GM06990 (cell line): ENCODE results near the gene ANO10.
A peak's percentile ranks its signal among the peaks of the same experiment; 100 is the strongest.

Source experiments
- DNase-seq: peaks from one replicate; pipeline ENCODE4 v3.0.0-alpha.2; 2011; ENCODE audit not compliant: insufficient read length; ENCODE audit errors: extremely low read depth
- H3K27me3 ChIP-seq: replicated peaks from 2 replicates; pipeline ENCODE4 v1.6.0; 2011; ENCODE audit warnings: low read length; ENCODE audit not compliant: control insufficient read depth, insufficient read depth
- H3K36me3 ChIP-seq: 2 replicates; pipeline ENCODE4 v1.5.1; 2011; ENCODE audit warnings: low read length; ENCODE audit not compliant: control insufficient read depth, insufficient read depth
- H3K4me3 ChIP-seq: replicated peaks from 2 replicates; pipeline ENCODE4 v1.5.1; 2011; ENCODE audit warnings: low read depth, mild to moderate bottlenecking, control low read depth, low read length
- CTCF ChIP-seq: IDR thresholded peaks from 2 replicates; pipeline ENCODE4 v1.5.1; 2011; ENCODE audit warnings: low read length, control low read depth, mild to moderate bottlenecking, inconsistent platforms; ENCODE audit not compliant: insufficient read depth, poor library complexity, severe bottlenecking

ANO10 gene

GRCh38 chr3:43515208-43515917 lies 106.4 kb downstream of the ANO10 start:
- TF ChIP-seq CTCF = no peak
- H3K27me3 ChIP-seq = no peaks in the 10 kb centered on the region
- no peak overlapping the region for H3K4me3 ChIP-seq
- H3K36me3 ChIP-seq = no peaks in the 10 kb centered on the region
- no peak for DNase-seq

- no peak for TF ChIP-seq CTCF
- no peaks in the 10 kb centered on the region for H3K36me3 ChIP-seq
- no peak for DNase-seq
Measured at GRCh38 chr3:43512754-43513404, 108.9 kb downstream of the ANO10 start.

GRCh38 chr3:43506644-43507043 lies 115.2 kb downstream of the ANO10 start:
- H3K4me3 ChIP-seq = no peak overlapping the region
- no peaks in the 10 kb centered on the region for H3K36me3 ChIP-seq
- TF ChIP-seq CTCF = no peak
- no peak for DNase-seq
- H3K27me3 ChIP-seq = no peaks in the 10 kb centered on the region

More at GRCh38 chr3:43512754-43513404, 108.9 kb downstream of the ANO10 start:
- H3K4me3 ChIP-seq = no peak overlapping the region
- H3K27me3 ChIP-seq = no peaks in the 10 kb centered on the region

GRCh38 chr3:43505351-43505750 lies 116.5 kb downstream of the ANO10 start:
- Histone ChIP-seq H3K4me3 (no peak overlapping the region), H3K36me3 (no peaks in the 10 kb centered on the region), H3K27me3 (no peaks in the 10 kb centered on the region)
- no peak for DNase-seq
- TF ChIP-seq CTCF = no peak

GRCh38 chr3:43503067-43503728 lies 118.6 kb downstream of the ANO10 start:
- no peak overlapping the region for H3K4me3 ChIP-seq
- no peak for DNase-seq
- no peaks in the 10 kb centered on the region for H3K36me3 ChIP-seq
- TF ChIP-seq CTCF = peak; percentile 28
- H3K27me3 ChIP-seq = no peaks in the 10 kb centered on the region
